ENCODE data around the gene CRIM1. TPM values are rescaled to one million over a fixed set of nuclear protein-coding genes. Genes with fewer than 3 reads are reported as not detected.

The CRIM1 gene
- total and polyA plus RNA-seq, 2 of the 8 experiments (the other 6 are each of a cell fraction or from before 2014, with no cell fraction given) = 9.4 to 28.4 TPM

DNA sequence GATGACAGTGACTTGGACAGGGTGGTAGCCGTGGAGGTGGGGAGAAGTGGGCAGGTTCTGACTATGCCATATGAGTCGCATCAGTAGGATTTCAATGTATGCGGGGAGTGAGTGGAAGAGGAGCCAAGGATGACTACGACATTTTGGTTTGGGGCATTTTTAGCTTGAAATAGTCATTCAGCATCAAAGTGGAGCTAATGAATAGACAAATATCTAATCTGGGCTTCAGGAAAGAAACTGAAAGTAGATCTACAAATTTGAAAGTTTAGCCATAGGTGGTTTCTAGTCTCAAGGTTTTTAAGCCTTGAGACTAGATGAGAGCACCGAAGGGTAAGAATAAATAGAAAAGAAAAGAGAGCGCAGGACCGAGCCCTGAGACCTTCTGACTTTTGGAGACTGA lies 184.1 kb downstream of the CRIM1 start:
- Histone ChIP-seq H2BK5ac (ENCODE audit: low read depth, low read length) (no peak overlapping the region), H3K36me3 (ENCODE audit: control insufficient read depth in 2 of 4, insufficient read depth in 4 of 4, low read length in 3 of 4) (peaks cover 0 to 35% (median 18%) of the 10 kb centered on the region in 4 experiments; a peak in 7 of 8 replicates)

More for the DNA sequence above, 184.1 kb downstream of the CRIM1 start:
- CTCF ChIA-PET (ENCODE audit: partially characterized antibody) = interaction anchor here (0.6 to 1.2 kb wide), 4 partner anchors 9 to 125 kb away, joined by 3 to 4 read pairs (median 4); no protein-coding TSS in a partner anchor
- no peak overlapping the region for H2BK15ac ChIP-seq (ENCODE audit: low read length)
- 89% methylated on average over 7 of the region's 7 CpGs; no CpG with 5 or more reads in 1 of the 2 experiments for WGBS, 2 experiments (ENCODE audit: extremely low coverage in 1 of 2, insufficient coverage in 1 of 2, insufficient read length in 1 of 2, insufficient replicate concordance in 2 of 2, low coverage in 1 of 2, low lambda C conversion rate in 2 of 2, missing lambda C conversion rate in 1 of 2)
- H3K27ac ChIP-seq (ENCODE audit: low read depth, low read length) = no peak overlapping the region
- no peak overlapping the region for H2BK12ac ChIP-seq (ENCODE audit: low read depth, low read length)
- H3K23ac ChIP-seq (ENCODE audit: insufficient read length) = no peak overlapping the region
- H3K9ac ChIP-seq (replicated peaks in 1 of 4; ENCODE audit: extremely low read depth in 1 of 4, low read depth in 3 of 4, low read length in 3 of 4) = no peak overlapping the region
- no peak overlapping the region for H2AFZ ChIP-seq (ENCODE audit: low read length)
- H4K20me1 ChIP-seq (replicated peaks in 1 of 2; ENCODE audit: control insufficient read depth in 1 of 2, insufficient read depth in 2 of 2, low read length in 2 of 2) = peaks cover 0 to 2% of the 10 kb centered on the region in 2 experiments
- H2BK120ac ChIP-seq (replicated peaks; ENCODE audit: low read depth, low read length) = no peak overlapping the region
- no peak overlapping the region for H3K4me3 ChIP-seq (ENCODE audit: extremely low read depth in 1 of 4, insufficient read depth in 2 of 4, low read depth in 3 of 4, low read length in 4 of 4)
- FAIRE-seq = no peak
- H3K4ac ChIP-seq (replicated peaks; ENCODE audit: insufficient read length, low read depth, low read length) = no peak overlapping the region
- TF ChIP-seq YY1 (IDR thresholded peaks at IDR 0.05; ENCODE audit: low read depth, low read length) (no peak), RFX5 (IDR thresholded peaks at IDR 0.05; ENCODE audit: borderline replicate concordance, low read depth, low read length) (no peak), CHD1 (IDR thresholded peaks at IDR 0.05; ENCODE audit: low read depth, low read length) (no peak), CHD2 (IDR thresholded peaks at IDR 0.05; ENCODE audit: low read length) (no peak), USF2 (IDR thresholded peaks at IDR 0.05; ENCODE audit: low read length) (no peak), CBX8 (IDR thresholded peaks at IDR 0.05; ENCODE audit: borderline replicate concordance, low read depth, low read length) (no peak)
- TF ChIP-seq, protein P1, sequence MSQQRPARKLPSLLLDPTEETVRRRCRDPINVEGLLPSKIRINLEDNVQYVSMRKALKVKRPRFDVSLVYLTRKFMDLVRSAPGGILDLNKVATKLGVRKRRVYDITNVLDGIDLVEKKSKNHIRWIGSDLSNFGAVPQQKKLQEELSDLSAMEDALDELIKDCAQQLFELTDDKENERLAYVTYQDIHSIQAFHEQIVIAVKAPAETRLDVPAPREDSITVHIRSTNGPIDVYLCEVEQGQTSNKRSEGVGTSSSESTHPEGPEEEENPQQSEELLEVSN (IDR thresholded peaks at IDR 0.05) = no peak
- H3K18ac ChIP-seq (ENCODE audit: extremely low read depth, low read length) = no peak overlapping the region
- no peaks in the 10 kb centered on the region for H3K79me2 ChIP-seq (ENCODE audit: control insufficient read depth in 1 of 2, insufficient read depth in 2 of 2, low read length in 2 of 2)
- H3K23me2 ChIP-seq (ENCODE audit: low read depth, low read length) = no peaks in the 10 kb centered on the region
- POLR2A ChIA-PET (ENCODE audit: partially characterized antibody) = no interaction called here
- no peaks in the 10 kb centered on the region for H3K4me1 ChIP-seq (replicated peaks in 1 of 4; ENCODE audit: control insufficient read depth in 3 of 4, insufficient read depth in 4 of 4, low read length in 3 of 4)
- H2AK5ac ChIP-seq (ENCODE audit: low read depth, low read length) = no peak overlapping the region
- H3K9me3 ChIP-seq (ENCODE audit: insufficient read depth in 2 of 2, low read depth in 1 of 2, low read length in 1 of 2) = no peaks in the 10 kb centered on the region
- no peak overlapping the region for H3K4me2 ChIP-seq (ENCODE audit: insufficient read depth in 1 of 2, low read depth in 2 of 2, low read length in 2 of 2)
- no peaks in the 10 kb centered on the region for H3K27me3 ChIP-seq (replicated peaks in 1 of 4; ENCODE audit: control insufficient read depth in 3 of 4, extremely low read depth in 1 of 4, insufficient read depth in 3 of 4, low read length in 3 of 4)
- no peak for DNase-seq (ENCODE audit: low read depth in 1 of 2, low spot score in 2 of 2)
- no peak overlapping the region for H4K91ac ChIP-seq (replicated peaks; ENCODE audit: insufficient read length, low read length)
- H2BK20ac ChIP-seq (ENCODE audit: low read length) = no peak overlapping the region
- no peak overlapping the region for H4K8ac ChIP-seq (ENCODE audit: extremely low read depth, insufficient read depth, low read length)
- H3K56ac ChIP-seq (replicated peaks; ENCODE audit: insufficient read length, low read depth, low read length) = no peak overlapping the region
- no peaks in the 10 kb centered on the region; the same call in 1 of the 2 replicates for H3K79me1 ChIP-seq (ENCODE audit: low read depth, low read length)
- no peak overlapping the region for H4K5ac ChIP-seq (ENCODE audit: insufficient read length, low read depth, low read length)
- H3K14ac ChIP-seq (ENCODE audit: insufficient read length) = no peak overlapping the region
